GM18511 (cell line): ENCODE measurements around the gene NFE2.
"Not testable (repeated sequence)": the region's sequence is repeated elsewhere in the genome, so short reads cannot be mapped to it uniquely, and the experiment has no call there.

ENCODE experiments used
- ATAC-seq: cut with Tn5 transposase; IDR thresholded peaks from one replicate; pipeline ENCODE4 v1.9.1; 2021; ENCODE audit warnings: mild to moderate bottlenecking, moderate library complexity; ENCODE audit not compliant: unreplicated experiment

Gene NFE2

GRCh38 chr12:54300732-54301427 lies at the start of gene NFE2:
NFE2 (minus strand) TSS chr12:54301015; CDS start chr12:54295248, 5,767 bp downstream.
- no peak for ATAC-seq

DNA sequence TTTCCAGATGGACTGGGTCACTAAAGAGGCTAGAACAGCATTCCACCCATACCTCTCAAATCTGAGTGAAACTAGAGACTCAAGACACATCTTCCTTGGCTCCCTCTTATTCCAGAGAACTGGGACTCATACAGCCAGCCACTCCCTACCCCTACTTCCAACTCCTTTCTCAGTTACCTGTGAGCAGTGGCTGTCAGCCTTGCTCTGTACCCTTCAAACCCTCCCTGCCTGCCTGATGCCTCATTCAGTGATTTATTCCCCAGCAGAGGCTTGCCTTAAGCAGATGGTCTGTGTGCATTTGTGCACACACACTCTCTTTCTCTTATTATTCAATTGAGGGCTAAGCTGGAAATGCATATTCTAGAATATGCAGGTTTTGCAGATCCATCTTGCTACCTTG lies 48.9 kb upstream of the NFE2 start:
- no peak for ATAC-seq

DNA sequence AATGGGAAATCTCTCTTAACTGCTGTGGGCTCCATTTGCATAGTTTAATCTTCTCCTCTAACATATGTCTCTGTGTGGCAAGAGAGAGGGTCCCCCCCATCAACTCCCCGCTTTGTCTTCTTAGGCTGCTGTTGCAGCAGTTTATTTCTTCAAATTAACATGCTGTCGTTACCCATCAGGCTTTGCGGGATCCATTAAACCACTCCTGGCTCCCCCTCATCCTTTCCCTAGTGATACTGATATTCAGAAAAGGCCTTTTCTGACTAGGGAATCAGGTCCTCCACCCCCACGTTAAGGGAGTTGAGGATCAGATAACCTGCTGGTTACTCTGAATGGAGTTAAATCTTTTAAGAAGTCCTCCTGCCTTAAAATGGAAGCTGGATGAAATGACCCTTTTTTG lies 48.2 kb upstream of the NFE2 start:
- ATAC-seq = no peak

DNA sequence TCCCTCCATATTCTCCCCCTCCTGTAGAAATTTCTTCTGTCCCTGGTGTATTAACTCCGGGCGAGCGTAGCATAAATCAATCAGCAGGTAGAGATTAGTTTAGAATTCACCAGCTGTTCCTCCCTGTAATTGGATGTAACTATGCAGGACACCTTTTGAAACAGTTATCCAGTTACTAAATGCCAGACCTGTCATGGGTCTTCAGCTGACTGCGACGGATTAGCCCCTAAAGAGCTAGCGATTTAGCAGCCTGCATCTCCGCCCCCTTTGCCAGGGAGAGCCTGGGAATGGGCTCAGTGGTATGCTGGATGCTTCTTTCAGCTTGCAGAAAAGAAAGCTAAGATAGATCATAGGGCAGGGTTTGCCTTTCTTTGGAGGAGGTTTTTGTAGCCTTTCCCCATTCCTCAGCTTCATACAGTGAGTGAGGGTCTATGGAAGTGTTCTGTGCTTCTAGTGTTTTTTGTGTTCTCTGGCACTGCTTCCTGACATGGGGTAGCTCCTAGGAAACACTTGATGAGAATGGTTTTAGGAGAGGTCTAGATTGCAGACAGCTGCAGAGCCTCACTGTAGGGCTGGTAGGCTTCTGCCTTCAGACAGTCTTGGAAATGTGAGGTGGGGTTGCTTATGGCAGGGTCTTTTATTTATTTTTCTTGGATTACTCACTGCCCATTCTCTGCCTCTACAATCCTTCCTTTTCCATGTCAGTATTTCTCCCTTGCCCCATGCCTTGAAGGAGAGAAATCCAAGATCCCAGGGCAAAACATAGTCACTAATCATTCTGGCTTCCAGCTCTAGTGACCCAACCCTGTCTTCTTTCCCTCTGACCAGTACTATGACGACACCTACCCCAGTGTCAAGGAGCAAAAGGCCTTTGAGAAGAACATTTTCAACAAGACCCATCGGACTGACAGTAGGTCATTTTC lies 40.8 kb upstream of the NFE2 start:
- ATAC-seq = no peak

DNA sequence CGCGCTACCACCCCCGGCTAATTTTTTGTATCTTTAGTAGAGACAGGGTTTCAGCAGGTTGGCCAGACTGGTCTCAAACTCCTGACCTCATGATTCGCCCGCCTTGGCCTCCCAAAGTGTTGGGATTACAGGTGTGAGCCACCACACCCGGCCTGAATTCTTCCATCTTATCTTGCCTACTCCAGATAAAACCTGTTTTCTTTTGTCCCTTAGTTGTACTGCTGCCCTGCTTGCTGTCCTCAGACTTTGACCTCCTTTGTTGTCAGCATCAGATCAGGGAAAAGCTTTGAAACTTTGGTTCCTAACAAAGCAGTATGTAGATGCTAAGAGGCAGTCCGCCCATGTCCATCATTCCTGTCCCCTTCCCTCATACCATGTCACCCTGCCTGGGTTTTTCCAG lies 40.0 kb upstream of the NFE2 start:
- ATAC-seq = no peak

- ATAC-seq = no peak
Measured at GRCh38 chr12:54338698-54339296, 38.0 kb upstream of the NFE2 start.

DNA sequence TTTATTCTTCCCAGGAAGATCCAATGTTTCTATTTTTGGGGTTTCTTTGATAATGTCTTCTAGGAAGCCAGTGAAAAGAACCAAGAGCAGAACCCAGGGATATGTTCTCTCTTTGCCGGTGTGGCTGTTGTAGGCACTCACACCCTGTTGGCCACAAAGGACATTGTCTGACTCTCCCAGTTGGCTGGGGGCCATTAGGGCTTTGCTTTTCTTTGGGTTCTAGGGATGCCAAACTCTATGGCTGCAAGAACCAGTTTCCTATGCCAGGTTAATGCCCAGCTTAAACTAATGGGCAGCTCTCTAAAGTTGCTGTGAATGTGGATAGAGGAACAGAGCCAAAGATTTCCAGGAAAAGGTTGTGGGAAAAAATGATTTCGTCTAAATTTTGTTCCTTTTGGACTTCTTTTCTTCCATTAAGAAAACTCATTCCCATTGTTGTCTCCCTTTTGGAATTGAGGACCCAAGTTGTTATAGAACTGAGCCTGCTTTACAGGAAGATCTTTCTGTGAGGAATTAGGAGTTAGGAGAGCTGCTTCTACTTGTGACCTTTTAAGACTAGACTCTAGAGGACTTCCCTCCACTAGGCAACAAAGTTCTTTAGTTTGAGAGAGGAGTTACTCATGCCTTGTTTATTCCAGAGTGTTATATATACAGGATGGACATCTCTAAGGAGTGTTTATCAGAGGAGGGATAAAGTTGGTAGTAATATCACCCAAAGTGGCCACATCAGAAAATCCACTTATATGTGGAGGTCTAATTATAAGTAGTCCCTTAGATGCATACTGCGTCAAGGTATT lies 37.2 kb upstream of the NFE2 start:
- no peak for ATAC-seq

GRCh38 chr12:54337280-54337842 lies 36.5 kb upstream of the NFE2 start:
- no peak for ATAC-seq

DNA sequence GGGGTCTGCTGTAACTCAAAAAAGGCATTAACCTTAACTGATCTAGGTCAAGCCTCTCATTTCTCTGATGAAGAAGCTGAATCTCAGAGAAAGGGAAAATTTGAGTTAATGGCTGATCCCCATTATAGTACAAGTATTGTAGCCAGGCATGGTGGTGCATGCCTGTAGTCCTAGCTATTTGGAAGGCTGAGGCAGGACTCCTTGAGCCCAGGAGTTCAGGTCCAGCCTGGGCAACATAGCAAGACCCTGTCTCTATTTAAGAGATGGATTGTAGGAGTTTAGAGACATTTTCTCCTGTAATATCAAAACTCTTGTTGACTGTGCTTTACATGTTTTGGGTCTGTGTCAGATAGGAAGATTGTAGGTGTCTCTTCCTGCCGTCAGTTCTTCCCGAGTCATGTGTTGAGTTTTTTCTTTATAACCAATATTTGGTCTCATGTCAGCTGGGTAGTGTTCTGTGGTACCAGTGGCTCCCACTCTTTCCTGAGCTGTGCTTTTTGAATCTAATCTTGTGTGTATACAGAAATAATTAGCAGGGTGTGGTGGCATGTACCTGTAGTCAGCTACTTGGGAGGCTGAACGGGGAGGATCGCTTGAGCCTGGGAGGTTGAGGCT lies 32.7 kb upstream of the NFE2 start:
- no peak for ATAC-seq

- no peak for ATAC-seq
Measured at GRCh38 chr12:54331461-54331860, 30.6 kb upstream of the NFE2 start.

DNA sequence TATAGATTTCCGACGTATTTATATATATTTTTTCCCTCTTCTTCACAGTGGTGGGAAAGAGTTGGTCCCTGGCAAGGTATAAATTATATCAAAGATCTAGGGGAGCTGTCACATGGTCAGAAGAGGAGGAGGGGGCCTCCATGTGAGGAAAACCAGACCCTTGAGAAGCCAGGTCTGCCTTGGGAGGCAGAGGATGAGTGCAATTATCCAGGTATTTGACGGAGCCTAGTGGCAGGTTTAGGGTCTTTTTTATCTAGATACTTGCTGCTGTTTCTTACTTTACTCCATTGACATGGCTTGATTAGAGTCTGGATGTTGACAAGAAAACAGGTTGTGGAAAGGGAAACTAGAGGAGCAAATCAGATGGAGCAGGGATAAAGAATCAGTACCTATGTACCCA lies 29.6 kb upstream of the NFE2 start:
- no peak for ATAC-seq

GRCh38 chr12:54329759-54330158 lies 28.9 kb upstream of the NFE2 start:
- no peak for ATAC-seq

- ATAC-seq = no peak
Measured at GRCh38 chr12:54328595-54329337, 28.0 kb upstream of the NFE2 start.

GRCh38 chr12:54325442-54326109 lies 24.8 kb upstream of the NFE2 start:
- not testable (repeated sequence) for ATAC-seq

GRCh38 chr12:54324617-54325441 lies 24.0 kb upstream of the NFE2 start, which contains the start of gene COPZ1:
COPZ1 (plus strand) TSS chr12:54325131; CDS start chr12:54325164, 33 bp downstream.
- ATAC-seq = peak; percentile 99

DNA sequence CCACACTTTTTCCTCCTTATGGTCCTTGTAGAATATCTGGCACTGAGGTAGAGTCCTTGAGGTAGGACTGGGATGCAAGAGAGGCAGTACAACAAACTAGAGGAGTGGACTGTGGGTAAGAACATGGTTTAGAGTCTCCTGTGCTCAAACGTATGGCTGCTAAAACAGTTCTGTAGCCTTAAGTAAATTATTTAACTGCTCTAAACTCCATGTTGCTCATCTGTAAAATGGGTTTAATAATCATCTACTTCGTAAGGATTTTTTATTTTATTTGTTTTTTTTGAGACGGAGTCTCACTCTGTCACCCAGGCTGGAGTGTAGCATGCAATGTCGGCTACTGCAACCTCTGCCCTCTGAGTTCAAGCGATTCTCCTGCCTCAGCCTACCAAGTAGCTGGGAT lies 20.5 kb upstream of the NFE2 start:
- no peak for ATAC-seq

- not testable (repeated sequence) for ATAC-seq
Measured at GRCh38 chr12:54312309-54312708, 11.5 kb upstream of the NFE2 start.

- no peak for ATAC-seq
Measured at GRCh38 chr12:54311051-54311450, 10.2 kb upstream of the NFE2 start.
